NCI-H2171 (cell line): ENCODE measurements around the gene ACO2.
"Not testable (repeated sequence)": the region's sequence is repeated elsewhere in the genome, so short reads cannot be mapped to it uniquely, and the experiment has no call there.

Experiments
- DNase-seq: peaks from one replicate; lab custom pipeline; 2025; lab: John Stamatoyannopoulos, UW

The ACO2 gene

DNA sequence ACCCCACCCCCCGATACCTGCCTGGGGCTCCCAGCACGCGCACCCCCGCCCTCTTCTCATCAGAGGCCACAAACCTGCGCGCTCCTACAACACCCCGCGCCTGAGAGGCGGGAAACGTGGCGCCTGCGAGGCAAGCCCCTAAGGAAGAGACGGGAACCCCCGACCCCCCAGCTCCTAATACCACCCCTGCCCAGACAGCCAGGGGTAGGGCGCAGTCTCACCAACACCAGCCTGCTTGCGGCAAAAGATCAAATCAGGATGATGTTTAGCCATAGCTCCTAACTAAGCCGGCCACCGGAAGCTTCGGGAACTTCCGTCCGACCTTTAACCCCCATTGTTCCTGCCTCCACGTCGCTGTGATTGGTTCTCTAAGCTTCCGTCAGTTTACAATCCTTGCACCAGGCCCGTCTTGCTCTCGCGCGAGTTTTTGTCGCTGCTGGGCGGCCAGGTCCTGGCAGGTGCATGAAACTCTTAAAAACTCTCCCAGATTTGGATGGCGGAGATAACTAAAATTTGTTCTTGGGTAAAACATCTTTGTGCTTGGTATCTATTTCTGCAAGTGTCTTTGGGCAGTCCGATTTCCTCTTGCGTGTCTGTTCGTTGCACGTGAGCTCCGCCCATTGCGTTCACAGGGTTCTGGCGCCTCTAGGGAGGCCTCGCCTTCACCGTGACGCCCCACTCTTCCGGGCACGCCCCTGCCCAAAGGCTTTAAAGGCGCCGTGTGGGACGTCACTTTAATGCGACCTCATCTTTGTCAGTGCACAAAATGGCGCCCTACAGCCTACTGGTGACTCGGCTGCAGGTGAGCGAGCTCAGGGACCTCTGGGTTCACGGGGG, at the start of gene ACO2, which contains the start of gene PHF5A:
TSS of gene ACO2 (plus strand) at position 737 of the 837 bp plus-strand sequence. CDS start at position 767, 30 bp downstream.
TSS of gene PHF5A (minus strand) at position 312 of the 837 bp plus-strand sequence. CDS start at position 273, 39 bp downstream.
- peak; percentile 96 for DNase-seq

DNA sequence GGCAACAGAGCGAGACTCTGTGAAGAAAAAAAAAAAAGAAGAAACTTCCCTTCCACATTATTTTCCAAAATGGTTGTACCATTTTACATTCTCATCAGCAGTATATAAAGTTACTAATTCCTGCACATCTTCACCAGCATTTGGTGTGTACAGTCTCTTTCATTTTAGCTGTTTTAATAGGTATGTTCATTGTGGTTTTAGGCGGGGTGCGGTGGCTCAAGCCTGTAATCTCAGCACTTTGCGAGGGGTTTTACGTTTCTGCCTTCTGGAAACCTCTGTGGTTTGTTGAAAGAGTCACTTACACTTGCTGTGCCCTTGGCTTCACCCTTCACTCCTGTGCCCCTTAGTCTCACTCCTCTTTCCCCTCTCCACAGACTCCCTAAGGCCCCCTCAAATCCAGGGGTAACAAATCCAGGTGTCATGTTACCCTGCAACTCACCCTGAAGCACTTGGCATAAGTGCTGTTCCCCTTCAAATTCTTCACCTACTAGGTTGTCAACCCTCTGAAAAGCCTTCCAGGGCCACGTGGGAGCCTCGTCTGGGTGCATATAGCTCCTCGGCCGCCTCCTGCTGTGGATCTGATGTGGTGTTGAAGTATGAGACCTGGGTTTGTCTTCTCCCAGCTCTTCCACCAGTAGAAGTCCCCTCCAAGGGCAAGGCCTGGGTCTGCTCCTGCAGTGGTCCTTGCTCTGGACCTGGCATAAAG, 43.1 kb upstream of the ACO2 start:
- DNase-seq: no peak

DNA sequence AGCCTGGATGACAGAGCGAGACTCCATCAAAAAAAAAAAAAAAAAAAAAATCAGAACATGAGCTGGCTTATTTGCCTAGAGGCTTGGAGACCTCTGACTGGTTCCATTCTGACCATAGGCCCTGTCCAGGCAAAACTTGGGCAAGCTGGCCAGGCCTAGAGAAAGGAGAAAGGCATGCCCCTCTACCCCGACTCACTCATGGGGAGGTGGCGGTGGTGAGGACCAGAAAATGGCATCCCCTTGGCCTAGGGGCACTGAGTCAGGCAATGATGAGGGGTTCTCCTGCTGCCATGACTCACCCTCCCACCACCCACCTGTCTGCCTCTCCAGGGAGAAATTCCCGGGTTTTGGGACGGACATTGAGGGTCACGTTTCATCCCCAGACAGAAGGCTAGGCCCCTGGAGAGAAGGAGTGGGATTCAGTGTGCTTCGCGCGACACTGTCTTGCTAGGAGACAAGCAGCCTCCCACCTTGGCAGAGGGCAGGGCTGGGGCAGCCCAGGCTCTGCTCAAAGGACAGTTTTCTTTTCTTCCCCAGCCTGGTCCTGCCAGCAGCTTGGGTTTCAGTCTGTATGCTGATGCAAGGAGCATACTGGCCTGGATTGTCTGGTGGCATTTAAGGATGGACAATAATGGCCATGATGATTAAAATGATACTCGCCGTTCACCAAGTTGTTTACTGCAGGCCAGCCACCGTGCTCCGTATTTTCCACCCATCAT, 39.5 kb upstream of the ACO2 start:
- no peak for DNase-seq

DNA sequence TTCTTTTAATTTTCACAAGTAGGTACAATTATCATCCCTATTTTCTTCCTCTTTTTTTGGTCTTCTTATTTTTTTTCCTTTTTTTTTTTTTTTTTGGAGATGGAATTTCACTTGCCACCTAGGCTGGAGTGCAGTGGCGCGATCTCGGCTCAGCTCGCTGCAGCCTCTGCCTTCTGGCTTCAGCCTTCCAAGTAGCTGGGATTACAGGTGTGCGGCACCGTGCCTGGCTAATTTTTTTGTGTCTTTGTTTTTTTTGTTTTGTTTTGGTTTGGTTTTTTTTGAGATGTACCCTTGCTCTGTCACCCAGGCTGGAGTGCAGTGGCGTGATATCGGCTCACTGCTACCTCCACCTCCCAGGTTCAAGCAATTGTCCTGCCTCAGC, 39.0 kb upstream of the ACO2 start:
- DNase-seq: no peak

DNA sequence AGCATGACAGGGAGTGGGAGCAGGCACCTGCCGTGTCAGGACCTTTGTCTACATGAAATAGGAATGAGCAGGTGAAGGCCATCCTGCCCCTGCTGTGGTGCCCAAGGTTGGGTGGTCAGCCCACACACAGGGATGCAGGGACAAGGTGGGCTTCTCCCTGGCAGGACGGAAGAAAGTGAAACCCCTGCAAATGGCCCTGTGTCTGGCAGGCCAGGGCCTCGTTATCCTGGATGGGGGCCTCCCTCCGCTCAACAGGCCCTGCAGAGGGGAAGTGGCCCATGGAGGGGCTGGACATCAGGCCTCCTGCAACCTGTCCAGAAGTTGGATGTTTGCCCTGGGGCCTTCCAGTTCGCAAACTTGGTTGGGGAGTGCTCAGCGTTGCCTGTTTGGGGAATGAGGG, 37.3 kb upstream of the ACO2 start:
- DNase-seq: no peak

DNA sequence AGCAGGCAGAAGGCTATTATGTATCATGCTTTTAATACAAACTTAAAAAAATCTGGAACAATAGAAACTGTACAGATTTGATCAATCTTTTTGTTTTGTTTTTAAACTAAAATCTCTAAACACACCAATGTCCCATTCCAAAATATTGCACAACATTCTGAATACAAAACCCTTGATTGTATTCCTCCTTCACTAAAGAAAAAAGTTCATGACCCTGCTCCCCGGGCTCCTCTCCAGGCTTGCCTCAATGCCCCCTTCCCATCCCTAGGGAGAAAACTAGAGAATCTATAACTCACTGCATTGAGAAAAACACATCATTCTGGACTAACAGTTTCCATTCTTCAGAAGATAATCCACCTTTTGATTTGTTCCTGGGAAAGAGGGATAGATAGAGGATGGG, 35.4 kb upstream of the ACO2 start:
- not testable (repeated sequence) for DNase-seq

DNA sequence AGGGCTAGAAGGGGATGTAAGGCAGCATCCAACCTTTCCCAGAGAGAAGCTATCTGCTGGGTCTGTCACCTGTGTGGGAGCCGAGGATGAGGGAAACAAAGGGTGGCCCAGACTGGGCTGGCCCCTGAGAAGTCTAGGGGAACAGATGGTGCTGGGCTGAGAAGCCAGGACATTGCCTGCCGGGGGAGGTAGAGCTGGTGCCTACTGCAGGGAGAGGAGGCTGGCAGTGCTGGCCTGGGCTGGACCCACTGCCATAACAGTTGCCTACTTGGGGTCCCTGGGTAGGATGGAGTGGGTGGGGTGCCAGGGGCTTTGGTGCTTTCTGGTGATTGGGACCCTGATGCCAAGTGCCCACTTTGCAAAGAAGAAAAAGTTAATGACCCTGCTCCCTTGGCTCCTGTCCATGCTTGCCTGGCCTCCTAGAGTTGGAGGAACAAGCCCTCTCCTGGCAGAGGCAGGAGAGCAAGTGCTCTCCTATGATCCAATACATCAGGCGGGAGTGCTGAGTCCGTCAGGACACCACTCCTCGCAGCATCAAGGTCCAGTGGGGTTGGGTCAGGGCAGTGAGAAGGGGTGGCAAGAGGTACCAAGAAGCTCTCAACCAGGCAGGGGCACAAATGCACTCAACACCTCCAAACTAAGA, 34.4 kb upstream of the ACO2 start:
- not testable (repeated sequence) for DNase-seq

DNA sequence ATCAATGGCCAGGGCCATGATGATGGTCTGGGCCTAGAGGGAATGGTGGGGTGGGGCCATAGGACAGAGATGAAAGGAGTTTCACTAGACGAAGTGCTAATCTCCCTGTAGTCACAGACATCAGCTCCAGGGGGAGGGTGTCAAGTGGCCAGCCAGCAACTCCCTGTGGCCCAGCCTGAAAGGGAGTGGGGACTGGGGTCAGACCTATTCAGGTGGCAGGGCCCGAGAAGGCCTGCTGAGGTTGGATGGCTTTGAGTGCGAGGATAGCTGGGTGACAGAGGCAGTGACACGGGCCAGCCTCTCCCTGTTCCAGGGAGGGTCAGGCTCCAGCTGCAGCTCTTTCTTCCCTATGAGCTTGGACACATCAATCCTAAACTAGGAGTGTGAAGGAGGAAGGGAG, 33.4 kb upstream of the ACO2 start:
- no peak for DNase-seq

DNA sequence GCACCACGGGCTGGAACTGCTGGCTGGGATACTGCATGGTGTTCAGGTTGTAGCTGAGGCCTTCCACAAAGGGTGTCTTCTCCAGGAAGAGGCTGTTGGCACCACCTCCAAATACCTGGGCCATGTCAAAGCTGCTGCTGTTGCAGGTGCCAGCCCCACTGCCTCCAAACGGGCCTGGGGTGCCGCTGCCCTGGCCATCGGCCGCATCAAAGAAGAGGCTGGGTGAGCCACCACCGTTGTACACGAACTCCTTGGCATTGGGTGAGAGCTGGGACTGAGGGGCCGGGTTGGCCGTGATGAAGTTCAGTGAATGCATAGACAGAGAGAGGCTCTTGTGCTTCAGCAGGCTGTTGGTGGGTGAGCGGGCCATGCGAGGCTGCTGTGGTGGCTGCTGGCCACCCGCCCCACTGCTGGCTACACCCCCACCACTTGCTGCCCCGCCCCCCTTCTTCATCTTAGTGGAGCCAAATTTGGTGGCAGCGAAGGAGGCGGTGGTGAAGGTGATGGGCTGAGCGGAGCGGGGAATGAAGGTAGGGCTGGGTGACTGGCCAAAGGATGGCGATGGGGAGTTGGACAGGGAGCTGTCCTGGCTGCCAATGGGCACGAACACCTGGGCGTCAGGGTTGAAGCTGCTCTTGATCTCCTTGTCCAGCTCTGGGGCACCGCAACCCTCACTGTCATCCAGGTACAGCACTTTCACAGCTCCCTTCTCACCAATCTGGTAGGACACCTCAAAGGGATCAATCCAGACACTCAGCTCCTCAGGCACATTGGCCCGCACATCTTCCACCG, 32.4 kb upstream of the ACO2 start:
- no peak for DNase-seq

DNA sequence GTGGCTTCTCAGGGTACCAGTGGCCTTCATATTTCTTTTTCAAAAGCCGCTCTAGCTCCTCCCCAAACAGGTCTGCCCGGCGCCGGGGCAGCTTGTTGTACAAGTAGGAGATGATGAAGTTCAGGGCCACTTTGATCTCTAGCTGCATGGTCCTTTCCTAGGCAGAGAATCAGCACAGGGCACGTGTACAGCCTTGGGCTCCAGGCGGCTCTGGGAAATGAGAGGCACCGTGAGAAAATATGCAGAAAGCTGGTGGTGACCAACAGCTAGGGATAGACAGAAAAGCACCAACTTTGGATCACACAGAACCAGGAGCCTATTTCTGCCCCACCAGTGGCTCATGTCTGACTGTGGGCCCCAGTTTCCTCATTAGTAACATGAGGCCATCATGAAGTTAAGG, 31.7 kb upstream of the ACO2 start:
- DNase-seq: no peak

DNA sequence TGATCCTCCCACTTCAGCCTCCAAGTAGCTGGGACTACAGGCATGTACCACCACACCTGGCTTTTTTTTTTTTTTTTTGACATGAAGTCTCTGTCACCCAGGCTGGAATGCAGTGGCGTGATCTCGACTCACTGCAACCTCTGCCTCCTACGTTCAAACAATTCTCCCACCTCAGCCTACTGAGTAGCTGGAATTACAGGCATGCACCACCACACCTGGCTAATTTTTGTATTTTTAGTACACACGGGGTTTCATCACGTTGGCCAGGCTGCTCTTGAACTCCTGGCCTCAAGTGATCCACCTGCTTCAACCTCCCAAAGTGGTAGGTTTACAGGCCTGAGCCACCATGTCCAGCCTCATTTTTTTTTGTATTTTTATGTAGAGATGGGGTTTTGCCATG, 28.4 kb upstream of the ACO2 start:
- DNase-seq: not testable (repeated sequence)

DNA sequence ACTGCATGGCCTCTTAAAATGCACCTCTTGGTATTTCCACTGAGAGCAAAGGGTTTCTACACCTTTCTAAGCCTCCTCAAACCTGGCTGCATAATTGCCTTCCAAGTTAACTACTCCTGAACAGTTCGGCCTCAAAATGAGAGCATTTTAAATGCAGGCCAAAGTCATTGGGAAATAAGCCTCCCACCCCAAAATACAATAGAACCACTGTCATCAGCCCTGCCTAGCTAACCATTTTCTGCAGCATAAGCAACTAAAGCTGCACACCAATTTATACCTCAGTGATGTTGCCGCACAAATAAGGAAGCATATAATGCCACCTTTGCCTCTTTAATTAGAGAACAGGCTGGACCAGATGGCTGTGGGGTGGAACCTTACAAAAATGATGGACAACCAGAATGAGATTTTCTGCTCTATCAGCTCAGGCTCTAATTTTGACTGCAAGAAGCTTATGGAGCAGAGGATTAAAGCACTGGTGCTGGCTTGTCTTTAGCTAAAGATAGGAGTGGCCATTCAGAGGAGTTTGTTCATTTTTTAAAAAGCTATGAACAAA, 26.6 kb upstream of the ACO2 start:
- no peak for DNase-seq

DNA sequence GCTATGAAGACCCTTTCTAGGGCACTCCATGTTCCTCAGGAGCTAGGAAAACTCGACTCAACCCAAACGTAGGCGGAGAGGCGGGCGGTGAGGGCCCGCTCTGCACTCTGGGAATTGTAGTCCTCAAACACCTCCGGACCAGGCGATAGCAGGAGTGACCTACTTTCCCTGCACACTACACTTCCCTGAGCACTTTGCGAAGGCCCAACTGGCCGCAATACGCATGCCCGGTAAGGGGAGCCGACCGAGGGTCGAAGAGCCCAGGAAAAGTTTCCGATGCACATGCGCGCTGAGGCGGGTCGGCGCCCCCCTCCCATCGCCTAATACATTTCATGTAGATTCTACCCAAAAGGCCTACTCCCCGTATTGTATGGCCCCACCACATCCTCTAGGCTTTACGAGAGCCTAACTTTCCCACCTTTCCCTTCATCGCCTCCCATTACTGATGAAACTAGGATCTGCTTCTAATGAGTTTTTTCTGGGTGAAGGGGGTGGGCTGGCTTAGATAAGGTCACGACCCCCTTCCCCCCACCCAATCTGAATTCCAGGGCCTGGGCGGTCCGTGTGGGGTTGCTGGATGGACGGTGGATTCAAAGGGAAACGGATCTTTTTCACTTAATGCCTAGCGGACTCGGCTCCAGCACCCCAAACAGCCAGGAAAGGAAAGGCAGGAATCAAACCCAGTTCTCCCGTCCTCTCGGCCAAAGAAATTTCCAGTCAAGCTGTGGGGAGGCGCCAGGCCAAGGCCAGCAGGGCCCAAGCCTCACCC, 24.4 kb upstream of the ACO2 start:
- DNase-seq: peak; percentile 94

DNA sequence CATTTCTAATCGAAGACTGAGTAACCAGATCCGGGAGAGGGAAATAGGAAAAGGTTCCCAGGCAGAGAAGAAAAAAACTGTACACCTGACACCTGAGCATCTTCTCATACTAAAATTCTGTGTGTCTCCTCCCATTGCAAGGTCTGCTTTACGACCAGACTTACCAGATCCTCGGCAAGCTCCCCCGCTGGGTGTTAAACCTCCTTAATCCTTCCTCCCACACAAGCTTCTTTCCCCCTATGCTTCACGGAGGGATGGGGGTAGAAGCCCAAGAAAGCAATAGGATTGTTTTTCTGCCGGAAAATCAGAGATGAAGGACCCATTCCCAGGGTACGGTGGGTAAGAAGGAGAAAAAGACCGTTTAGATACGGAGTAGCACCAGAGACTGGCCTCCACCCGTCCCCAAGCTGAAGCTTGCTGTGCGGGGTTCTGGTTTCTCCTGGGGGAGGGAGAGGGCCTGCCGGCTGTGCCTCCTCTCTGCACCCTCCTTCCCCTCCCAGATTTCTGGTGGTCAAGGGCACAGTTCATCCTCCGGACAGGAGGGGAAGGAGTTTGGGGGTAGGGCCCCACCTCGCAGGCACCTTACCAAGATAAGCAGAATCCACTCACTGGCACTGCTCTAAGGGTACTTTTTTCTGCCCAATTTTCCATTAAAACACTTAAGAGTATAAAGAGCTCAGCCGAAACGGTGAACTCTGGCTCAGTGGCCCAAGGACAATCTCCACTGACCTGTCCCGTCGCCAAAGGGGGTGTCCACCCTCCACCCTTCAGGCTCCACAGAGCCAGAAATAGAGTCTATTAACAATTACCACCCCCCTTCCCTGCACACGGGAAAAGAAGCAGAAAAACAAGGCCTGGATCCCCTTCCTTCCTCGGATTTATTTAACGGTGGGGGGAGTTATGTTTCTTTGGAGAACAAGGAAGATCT, 23.5 kb upstream of the ACO2 start:
- DNase-seq: peak; percentile 70

DNA sequence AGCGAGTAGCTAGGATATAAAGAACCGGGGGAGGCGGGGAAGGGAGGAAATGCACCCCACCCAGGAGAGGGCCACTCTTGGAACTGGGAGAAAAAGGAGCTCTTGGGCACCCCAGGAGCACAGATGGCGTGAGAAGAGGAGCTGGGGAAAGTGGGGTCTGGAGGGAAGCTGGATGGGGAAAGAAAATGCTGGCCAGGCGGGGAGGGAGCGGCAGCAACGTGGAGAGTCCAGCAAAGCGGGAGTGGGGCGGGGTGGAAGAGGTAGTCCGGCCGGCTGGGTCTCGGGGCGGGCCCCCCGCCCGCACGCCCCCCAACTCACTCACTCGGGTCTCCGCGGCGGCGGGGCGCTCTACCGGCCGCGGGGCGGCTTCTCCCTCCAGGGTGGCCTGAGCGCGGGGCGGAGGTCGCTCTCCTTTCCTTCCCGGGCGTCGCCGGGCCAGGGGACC, 22.8 kb upstream of the ACO2 start:
- DNase-seq: no peak

DNA sequence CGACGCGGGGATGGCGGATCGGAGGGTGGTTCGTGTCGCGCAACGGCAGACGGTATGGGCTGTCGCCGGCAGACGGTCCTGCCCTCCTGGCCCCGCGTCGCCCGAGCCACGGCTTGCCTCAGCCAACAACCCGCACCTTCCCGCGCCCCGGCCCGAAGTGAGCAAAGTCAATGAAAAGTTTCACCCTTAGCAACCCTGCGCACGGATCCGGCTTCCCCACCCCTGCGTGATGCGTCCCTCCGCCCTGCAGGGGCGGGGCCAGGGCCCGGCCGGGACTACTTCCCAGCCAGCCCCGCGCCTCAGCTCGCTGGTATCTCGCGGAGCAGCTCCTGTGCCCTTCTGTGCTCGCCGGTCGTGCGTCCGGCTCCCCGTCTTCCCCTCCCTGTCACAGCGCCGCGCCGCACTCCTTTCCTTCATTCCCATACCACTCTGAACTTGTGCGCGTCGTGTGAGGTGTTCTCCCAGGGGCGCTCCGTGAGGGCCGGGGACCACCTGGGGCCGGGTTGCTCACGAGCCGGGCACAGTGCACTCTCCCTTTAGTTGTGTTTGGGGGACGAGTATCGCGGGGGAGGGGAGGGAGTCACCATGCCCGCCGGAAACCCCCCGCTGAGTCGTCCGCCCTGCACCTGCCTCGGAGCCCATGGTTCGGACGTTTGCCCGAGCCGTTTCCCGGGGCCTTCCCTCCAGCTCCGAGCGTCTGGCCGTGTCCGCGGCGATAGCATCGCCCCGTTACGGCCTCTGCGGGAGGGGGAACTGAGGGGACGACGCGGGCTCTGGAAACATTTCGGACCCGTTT, 22.1 kb upstream of the ACO2 start, which contains the start of gene TOB2:
TSS of gene TOB2 (minus strand) at position 163 of the 796 bp plus-strand sequence. CDS start 9,456 bp downstream, outside the sequence.
- DNase-seq: peak; percentile 95

DNA sequence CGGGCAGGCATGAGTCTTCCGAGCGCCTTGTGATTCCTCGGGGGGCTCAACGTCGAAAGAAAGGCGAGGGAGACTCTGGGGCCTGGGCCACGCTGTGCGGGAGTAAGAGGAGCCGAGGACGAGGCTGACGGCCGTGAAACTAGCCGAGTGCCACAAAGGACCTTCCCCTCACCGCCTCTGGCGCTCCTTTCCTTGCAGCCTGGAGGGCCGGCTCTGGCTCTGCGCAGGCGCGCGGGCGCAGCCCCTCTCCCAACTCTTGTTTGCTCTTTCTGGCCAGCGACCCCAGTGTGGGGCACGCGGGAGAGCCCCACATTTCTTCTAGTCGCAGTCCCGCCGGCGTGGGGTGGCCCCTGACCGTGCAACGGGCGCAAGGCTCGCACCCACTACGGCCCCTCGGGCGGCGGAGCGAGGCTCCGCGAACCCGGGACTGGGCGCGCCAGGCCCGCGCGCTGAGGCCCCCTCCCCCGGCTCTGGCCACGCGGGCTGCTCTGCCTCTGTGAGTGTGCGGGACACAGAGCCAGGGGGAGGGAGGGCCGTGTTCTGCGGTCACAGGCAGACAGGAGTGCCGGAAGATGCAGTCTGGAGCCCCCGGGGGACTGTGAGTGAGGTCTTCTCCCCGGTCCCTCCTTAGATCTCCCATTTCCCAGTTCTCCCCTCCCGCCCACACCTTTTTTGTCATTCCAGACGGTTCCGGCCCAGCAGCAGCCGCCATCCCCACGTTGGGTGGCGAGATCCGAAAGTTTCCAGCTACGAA, 21.3 kb upstream of the ACO2 start:
- peak; percentile 67 for DNase-seq
